ENCODE results near the gene MMD2.

DNA sequence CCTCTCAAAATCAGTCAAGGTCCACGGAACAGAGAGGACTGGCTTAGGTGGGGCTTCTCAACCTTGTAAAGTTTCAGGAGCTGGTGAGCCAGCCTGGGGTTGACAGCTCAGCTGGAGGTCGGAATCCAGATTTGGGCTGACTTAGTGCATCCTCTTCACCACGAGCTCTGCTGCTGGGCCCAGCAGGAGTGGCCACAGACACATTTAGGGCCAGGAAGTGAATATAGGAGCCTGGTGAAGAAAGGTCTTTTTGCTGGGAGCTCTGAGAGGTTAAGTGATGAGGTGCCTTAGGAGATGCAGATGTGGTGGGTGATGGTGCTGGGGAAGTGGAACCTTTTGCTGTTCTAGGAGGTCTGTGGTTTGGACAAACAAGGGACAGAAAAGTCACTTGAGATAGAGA, 39.3 kb upstream of the MMD2 start:
- TF ChIP-seq POLR2A (IDR thresholded peaks at IDR 0.05; ENCODE audit: low read length) (no peak), GATA1 (IDR thresholded peaks at IDR 0.05; ENCODE audit: low read depth, low read length) (no peak)

All from erythroblast (primary cell).